Progenitor cell of endocrine pancreas (in vitro differentiated cells): Measurements from ENCODE around the gene TSSK2. TPM values are rescaled to one million over a fixed set of nuclear protein-coding genes. Genes with fewer than 3 reads are reported as not detected.

Experiments
- DNase-seq: peaks from one replicate; pipeline ENCODE4 v3.0.0; 2021; ENCODE audit warnings: low spot score; ENCODE audit not compliant: unreplicated experiment
- H3K27ac Mint-ChIP-seq: 2 replicates; pipeline ENCODE4 v1.8.0; 2021; ENCODE audit warnings: mild to moderate bottlenecking, moderate library complexity, mixed read lengths
- H3K27me3 Mint-ChIP-seq: 2 replicates; pipeline ENCODE4 v1.8.0; 2021; ENCODE audit warnings: mixed read lengths
- H3K36me3 Mint-ChIP-seq: 2 replicates; pipeline ENCODE4 v1.8.0; 2022; ENCODE audit warnings: mixed read lengths; ENCODE audit not compliant: insufficient read depth
- H3K4me1 Mint-ChIP-seq: 2 replicates; pipeline ENCODE4 v1.8.0; 2021; ENCODE audit warnings: low read depth, mixed read lengths
- H3K4me3 Mint-ChIP-seq: 2 replicates; pipeline ENCODE4 v1.8.0; 2021; ENCODE audit warnings: low read depth, mild to moderate bottlenecking, moderate library complexity, mixed read lengths
- H3K9me3 Mint-ChIP-seq: 2 replicates; pipeline ENCODE4 v1.8.0; 2021; ENCODE audit warnings: low read depth, mixed read lengths
- total RNA-seq: library from RNA; stranded (reverse); gene quantifications from 2 replicates; pipeline ENCODE4 v1.2.1, GENCODE V29; 2021
- TF ChIP-seq, protein P1 (sequence below): fragments of 200-600 bp; sonication (generic); IDR thresholded peaks from one replicate; pipeline ENCODE4 v1.5.0; 2021; ENCODE audit warnings: antibody characterized with exemption, mild to moderate bottlenecking; ENCODE audit not compliant: unreplicated experiment

The TSSK2 gene
- total RNA-seq, 1 donor from 2014 or later = not detected

DNA sequence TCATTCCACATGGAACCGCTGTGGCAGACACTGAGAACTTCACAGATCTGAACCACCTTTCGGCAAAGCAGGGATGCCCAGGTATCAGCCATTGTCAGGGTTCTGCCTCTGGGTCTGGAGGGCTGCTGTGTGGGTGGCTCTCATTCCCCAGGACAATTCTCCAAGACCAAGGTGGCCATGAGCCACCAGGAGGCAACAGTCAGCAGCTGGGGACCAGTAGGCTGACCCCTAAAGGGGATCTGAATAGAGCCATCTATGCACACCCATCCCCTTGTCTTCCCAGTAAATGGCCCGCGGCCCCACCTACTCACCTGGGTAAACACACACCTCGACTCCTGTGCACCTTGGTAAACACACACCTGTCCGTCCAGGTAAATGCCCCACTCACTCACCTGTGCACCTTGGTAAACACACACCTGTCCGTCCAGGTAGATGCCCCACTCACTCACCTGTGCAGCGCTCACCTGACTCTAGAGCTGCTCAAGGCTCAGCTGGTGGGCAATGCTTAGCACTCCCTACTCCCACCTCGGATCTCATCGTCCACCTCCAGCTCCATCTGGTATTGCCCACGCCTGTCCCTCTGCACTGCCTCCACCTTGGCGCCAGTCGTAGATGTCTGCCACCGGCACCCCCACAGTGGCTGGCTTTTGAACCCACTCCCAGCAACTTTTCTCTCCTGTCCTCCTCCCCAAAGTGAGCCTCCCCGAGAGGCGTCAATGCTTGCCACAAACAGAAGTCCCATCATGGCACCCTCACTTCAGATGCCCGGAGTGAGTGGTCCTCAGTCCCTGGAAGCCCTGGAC, 37.2 kb downstream of the TSSK2 start:
- Mint-ChIP-seq H3K27me3 (peaks cover 48% of the 10 kb centered on the region), H3K27ac (no peak overlapping the region), H3K4me3 (peak overlapping the region; percentile 29), H3K9me3 (no peaks in the 10 kb centered on the region), H3K36me3 (no peaks in the 10 kb centered on the region), H3K4me1 (peaks cover 27% of the 10 kb centered on the region)
- TF ChIP-seq, protein P1, sequence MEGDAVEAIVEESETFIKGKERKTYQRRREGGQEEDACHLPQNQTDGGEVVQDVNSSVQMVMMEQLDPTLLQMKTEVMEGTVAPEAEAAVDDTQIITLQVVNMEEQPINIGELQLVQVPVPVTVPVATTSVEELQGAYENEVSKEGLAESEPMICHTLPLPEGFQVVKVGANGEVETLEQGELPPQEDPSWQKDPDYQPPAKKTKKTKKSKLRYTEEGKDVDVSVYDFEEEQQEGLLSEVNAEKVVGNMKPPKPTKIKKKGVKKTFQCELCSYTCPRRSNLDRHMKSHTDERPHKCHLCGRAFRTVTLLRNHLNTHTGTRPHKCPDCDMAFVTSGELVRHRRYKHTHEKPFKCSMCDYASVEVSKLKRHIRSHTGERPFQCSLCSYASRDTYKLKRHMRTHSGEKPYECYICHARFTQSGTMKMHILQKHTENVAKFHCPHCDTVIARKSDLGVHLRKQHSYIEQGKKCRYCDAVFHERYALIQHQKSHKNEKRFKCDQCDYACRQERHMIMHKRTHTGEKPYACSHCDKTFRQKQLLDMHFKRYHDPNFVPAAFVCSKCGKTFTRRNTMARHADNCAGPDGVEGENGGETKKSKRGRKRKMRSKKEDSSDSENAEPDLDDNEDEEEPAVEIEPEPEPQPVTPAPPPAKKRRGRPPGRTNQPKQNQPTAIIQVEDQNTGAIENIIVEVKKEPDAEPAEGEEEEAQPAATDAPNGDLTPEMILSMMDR = peak; percentile 32
- DNase-seq = no peak

DNA sequence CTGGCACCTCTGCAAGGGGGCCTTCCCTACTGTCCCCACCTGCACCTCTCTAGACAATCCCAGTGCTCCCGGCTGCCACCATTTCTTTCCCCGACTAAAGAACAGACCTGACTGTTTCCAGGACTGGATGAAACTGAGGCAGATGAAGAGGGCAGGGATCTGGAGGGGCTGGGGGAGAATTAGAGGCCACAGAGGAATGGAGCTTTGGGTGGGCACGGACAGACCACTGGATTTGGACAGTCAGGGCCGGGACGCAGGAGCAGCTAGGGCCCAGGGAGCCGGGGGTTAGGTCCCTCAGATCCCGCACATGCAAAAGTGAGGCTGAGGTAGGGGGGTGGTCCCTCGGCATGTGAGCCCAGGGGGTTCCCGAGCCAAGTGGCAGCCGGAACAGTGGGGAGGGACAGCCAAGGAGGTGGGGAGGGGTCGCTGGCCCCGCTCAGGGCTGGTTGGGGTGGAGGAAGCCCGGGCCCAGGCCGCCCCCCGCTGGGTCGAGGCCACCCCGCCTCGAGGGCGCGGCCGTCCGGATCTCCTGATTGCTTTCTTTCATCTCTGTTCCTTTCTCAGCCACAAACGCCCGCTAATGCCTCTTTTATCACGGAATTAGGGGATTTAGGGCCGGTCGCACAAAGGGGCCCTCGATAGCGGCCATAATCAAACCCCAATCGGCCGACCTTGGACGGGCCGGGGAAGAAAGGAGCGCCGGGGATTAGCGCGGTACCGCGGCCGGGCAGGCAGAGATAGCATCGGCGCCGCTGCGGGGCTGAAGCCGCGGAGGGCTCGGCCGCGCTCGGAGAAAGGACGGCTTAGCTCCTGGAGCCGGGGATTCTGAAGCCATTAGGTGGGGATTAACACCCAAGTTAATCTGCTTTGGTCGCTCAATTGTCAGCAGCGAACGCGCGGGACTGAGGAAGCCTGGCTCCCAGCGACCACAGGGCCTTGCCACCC, 38.2 kb downstream of the TSSK2 start:
- Mint-ChIP-seq H3K4me1 (peaks cover 30% of the 10 kb centered on the region), H3K9me3 (no peaks in the 10 kb centered on the region), H3K27me3 (peaks cover 48% of the 10 kb centered on the region), H3K27ac (no peak overlapping the region), H3K36me3 (no peaks in the 10 kb centered on the region), H3K4me3 (peak overlapping the region; percentile 50)
- TF ChIP-seq, protein P1 = no peak
- DNase-seq = no peak

DNA sequence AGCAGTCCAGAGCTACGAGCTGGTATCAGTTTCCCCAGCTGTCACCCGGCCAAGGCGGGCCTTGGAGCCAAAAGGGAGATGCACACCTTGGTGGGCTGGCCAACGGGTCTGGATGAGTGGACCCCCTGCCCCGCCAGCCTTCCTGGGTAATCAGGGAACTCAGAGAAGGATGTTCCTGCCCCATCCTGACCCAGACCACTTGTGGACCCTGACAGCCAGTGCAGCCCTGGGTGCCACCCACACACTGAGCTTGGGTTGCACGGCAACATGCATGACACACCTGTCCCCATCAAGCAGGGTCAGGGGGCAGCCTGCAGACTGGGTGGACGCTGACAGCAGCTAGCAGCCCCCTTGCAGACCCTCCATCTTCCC, 38.8 kb downstream of the TSSK2 start:
- no peak for DNase-seq
- Mint-ChIP-seq H3K27ac (no peak overlapping the region), H3K36me3 (no peaks in the 10 kb centered on the region), H3K27me3 (peaks cover 44% of the 10 kb centered on the region), H3K4me1 (peaks cover 30% of the 10 kb centered on the region), H3K4me3 (peak overlapping the region; percentile 92), H3K9me3 (no peaks in the 10 kb centered on the region)
- TF ChIP-seq, protein P1 = no peak

DNA sequence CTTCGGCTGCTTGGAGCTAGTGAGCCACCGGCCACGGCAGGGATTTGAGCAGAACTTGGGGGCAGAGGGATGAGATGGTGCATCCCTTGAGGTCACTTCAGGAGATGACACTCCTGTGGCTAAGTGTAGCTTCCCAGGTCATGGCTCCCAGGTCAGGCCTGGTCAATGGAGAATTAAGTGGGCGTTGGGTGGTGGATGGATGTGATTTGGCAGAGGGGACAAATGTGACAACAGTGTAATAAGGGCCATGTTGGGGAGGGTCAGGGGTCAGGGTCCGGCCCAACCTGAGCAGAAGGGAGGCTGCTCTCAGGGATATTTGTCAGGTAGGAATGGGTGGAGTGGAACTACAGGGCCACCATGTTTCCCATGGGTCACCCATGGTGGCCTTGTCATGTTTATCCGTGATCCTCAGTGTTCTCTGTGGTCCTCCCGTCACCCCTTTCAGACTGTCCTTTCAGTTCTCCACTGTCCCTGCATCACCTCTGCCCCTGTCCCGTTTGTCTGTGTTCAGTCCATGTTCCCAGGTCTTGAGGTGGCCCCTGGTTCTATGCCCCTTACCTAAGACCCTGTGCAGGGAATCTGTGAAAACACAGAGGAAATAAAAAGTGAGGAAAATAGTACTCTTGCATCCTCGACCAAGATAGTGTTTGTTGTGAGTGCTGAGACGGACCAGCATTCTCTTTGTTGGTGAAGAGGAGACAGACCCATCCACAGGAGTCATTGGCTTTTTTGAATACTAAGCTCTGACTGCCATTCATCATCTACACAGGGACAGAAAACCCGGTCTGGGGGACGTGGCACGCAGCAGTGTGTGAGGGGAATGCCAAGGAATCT, 41.3 kb downstream of the TSSK2 start:
- H3K27me3 Mint-ChIP-seq = peaks cover 33% of the 10 kb centered on the region
- no peaks in the 10 kb centered on the region for H3K9me3 Mint-ChIP-seq
- H3K27ac Mint-ChIP-seq = peak overlapping the region; percentile 96
- DNase-seq = no peak
- H3K4me1 Mint-ChIP-seq = peaks cover 36% of the 10 kb centered on the region
- H3K36me3 Mint-ChIP-seq = peaks cover 2% of the 10 kb centered on the region
- H3K4me3 Mint-ChIP-seq = peak overlapping the region; percentile 92
- TF ChIP-seq, protein P1 = no peak
